ENCODE results near the gene LARP4B. TPM values are rescaled to one million over a fixed set of nuclear protein-coding genes. Genes with fewer than 3 reads are reported as not detected.
"Not testable (repeated sequence)": the region's sequence is repeated elsewhere in the genome, so short reads cannot be mapped to it uniquely, and the experiment has no call there.

LARP4B gene
- total RNA-seq, 1 experiment from 2014 or later: 11.1 TPM

DNA sequence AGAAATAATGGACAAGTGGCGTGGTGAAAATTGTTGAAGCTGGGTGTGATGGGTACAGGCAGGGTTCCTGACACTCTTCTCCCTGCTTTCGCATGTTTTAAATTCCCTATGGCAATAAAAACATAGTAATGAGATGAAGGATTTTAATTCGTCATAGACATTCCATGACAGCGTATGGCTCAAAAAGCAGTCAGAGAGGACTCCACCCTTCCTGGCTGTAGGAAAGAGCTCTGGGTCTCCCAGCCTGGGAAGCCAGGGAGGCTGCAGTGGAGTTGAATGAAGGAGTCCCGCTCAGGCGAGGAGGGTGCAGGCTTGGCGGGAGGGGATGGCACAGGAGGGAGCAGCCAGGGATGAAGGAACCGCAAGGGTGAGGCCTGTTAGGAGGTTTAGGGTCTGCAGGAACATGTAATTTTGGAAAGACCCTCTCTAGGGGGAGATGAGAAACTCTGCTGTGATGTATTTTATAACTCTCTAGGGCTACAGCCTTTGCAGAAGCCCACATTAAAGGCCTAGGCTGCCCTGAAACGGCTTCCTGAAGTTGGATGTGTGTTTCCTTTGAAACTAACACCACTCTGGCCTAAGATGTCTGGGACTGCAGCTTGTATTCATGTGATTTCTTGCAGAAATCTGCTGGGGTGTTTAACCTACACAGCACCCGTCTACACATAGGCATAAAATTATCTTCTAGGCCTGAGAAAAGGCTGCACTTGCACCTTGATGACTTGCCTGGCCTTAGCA, 7.6 kb upstream of the LARP4B start:
- no peak for DNase-seq
- no peaks in the 10 kb centered on the region for H3K9me3 ChIP-seq
- H3K36me3 ChIP-seq: no peaks in the 10 kb centered on the region
- H3K27me3 ChIP-seq: no peaks in the 10 kb centered on the region
- H3K4me3 ChIP-seq: no peak overlapping the region

DNA sequence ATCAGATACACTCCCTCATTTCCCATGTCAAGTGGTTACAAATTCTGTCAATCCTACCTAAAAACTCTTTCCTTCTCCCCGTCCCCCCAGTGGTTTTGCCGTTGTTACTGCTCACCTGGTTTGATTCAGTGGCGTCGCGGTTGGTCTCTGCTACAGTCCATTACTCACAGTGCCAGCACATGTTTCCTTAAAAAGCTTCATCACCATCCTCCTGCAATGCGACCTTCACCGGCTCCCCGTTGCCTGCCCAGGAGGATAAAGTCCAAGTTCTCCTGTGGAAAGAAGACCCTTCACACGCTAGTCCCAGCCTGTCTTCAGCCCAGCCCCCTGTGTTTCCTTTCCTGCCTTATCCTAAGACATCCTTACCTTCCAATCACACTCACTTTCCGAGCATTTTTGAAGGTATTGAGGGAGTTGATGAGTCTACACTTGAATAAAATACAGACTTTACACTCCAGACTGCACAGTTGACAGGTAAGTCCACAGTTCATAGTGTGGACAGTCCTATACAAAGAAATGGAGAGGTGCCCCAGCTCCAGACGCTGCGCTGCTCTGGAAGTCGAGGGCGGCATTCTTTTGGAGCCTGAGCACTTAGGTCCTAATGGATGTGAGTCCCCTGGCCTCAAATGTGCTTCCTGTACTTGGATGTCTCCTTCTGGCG, 3.4 kb upstream of the LARP4B start:
- no peak for DNase-seq
- H3K4me3 ChIP-seq: no peak overlapping the region
- H3K9me3 ChIP-seq: no peaks in the 10 kb centered on the region
- H3K36me3 ChIP-seq: no peaks in the 10 kb centered on the region
- H3K27me3 ChIP-seq: no peaks in the 10 kb centered on the region

DNA sequence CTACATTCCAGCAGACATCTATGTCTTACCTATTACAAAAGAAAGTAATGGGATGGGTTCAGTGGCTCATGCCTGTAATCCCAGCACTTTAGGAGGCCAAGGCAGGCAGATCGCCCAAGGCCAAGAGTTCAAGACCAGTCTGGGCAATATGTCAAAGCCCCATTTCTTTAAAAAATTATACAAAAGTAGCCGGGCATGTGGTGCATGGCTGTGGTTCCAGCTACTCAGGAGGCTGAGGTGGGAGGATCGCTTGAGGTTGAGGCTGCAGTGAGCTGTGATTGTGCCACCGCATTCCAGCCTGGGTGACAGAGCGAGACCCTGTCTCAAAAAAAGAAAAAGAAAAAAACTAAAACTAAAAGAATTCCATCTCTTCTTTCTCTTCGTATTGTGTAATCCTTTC, 2.7 kb upstream of the LARP4B start:
- not testable (repeated sequence) for DNase-seq, H3K27me3 ChIP-seq, H3K9me3 ChIP-seq, H3K4me3 ChIP-seq, H3K36me3 ChIP-seq

DNA sequence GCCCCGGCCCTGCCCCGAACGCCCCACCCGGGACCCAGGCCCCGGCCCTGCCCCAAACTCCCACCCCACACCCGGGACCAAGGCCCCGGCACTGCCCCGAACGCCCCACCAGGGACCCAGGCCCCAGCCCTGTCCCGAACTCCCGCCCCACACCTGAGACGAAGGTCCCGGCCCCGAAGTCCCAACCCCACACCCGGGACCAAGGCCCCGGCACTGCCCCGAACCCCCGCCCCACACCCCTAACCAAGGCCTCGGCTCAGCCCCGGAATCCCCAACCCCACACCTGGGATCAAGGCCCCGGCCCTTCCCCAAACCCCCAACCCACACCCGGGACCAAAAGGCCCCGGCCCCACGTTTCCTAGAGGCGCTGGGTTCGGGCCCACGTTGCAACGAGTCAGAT, 1.1 kb upstream of the LARP4B start:
- Histone ChIP-seq H3K9me3 (no peaks in the 10 kb centered on the region), H3K36me3 (peaks cover 5% of the 10 kb centered on the region), H3K4me3 (peak overlapping the region; percentile 22), H3K27me3 (no peaks in the 10 kb centered on the region)
- DNase-seq: peak; percentile 8

DNA sequence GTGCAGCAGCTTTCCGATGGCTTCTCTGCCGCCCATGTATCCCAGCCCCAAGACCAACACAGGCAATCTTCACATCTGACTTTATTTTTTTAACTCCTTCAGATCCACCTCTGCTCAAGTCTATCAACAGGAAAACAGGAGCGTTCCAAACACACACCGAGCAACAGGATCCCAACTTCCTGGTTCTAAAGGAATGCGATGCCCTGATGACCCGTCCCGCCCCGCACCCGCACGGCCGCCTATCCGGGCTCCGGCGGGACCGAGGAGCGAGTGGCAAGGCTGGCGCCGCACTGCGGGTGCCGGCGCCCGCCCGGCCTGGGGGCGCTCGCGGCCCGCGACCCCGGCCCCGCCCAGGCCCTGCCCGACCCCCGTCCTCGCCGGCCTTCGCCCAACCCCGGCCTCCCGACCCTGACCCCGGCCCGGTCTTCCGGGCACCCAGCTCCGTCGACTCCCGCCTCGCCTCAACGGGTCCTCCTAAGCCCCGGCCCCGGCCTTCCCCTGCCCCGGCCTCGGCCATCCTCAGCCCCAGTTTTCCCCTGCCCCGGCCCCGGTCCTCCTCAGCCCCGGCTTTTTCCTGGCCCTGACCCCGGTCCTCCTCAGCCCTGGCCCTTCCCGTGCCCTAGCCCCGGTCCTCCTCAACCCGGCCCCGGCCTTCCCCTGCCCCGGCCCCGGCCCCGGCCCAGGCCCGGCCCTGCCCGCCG, 730 bp downstream of the LARP4B start:
- Histone ChIP-seq H3K27me3 (no peaks in the 10 kb centered on the region), H3K9me3 (no peaks in the 10 kb centered on the region), H3K36me3 (peaks cover 18% of the 10 kb centered on the region), H3K4me3 (peak overlapping the region; percentile 71)
- DNase-seq: peak; percentile 56

DNA sequence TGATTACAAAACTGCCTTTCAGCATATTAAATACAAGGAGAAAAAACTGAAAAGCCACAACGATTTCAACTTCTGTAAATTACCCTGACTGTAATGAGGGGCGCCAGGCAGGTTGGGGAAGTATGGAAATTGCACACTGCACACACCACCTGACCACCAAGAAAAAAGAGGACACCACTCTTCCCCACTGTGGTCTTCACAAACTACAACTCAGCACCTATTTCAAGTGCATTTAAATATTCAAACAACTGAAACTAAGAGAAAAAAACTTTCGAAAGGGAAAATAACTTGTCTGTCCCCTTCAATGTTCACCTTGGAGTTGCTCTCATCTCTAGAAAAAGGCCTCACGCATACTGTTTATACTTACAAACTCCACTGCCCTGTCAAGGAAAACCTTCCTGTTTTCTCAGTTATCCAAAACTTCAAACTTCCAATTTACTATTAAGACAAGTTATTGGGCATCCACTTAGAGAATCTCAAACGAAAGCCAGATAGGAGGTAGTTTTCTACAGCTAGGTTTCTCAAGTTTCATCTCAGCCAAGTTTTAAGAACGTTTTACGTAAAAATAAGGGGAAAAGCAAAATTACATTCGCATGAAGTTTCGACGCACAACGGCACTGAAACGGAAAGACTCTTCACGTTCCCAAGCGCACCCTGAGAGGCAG, 1.4 kb downstream of the LARP4B start:
- peaks cover 23% of the 10 kb centered on the region for H3K36me3 ChIP-seq
- DNase-seq: no peak
- peak overlapping the region; percentile 71 for H3K4me3 ChIP-seq
- H3K27me3 ChIP-seq: no peaks in the 10 kb centered on the region
- no peaks in the 10 kb centered on the region for H3K9me3 ChIP-seq

DNA sequence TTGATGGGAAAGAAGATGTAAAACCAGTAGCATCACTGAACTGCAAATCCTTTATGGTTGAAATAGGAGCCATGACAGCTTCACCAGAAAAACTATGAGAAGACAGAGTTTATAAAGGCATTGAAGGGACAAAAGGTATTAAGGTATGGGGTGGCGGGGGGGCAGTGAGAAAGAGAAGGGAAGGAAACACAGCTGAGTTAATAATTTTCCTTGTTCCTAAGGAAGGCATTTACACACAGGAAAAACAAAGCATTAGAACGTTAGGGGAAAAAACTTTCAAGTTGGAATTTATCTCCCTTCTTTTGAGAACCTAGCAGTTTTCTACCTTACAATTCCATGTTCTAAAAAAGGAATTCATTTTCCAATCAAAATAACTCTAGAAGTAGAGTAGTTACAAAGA, 4.4 kb downstream of the LARP4B start:
- Histone ChIP-seq H3K36me3 (peaks cover 34% of the 10 kb centered on the region), H3K4me3 (no peak overlapping the region), H3K27me3 (no peaks in the 10 kb centered on the region), H3K9me3 (no peaks in the 10 kb centered on the region)
- DNase-seq: no peak

DNA sequence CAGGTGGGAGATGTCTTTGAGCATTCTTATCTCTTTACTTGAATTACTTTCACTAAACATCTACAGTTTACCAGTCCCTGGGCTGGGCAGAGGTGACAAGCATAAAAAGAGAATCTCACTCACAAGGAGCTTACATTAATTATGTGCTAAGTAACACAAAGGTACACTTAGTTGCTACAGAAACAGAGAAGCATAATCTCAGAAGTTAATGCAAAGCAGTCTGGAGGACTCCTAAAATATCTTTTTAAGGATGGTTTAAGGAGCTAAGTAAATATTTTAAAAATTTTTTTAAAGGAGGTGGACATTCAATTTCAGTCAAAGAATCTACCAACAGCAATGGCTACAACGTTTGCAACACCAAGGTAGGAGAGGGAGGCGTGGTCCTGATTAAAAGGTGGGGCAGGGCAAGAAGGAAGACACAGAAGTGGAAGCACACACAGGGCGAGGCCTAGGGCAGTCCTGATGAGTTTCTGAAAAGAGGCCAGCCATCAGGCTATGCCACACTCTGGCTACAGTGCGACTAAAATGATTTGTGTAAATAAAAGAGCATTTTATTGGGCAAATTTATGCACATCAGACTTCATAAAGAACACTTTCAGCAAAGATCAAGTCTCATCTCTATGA, 5.3 kb downstream of the LARP4B start:
- Histone ChIP-seq H3K9me3 (no peaks in the 10 kb centered on the region), H3K27me3 (no peaks in the 10 kb centered on the region), H3K4me3 (no peak overlapping the region), H3K36me3 (peaks cover 34% of the 10 kb centered on the region)
- DNase-seq: no peak

DNA sequence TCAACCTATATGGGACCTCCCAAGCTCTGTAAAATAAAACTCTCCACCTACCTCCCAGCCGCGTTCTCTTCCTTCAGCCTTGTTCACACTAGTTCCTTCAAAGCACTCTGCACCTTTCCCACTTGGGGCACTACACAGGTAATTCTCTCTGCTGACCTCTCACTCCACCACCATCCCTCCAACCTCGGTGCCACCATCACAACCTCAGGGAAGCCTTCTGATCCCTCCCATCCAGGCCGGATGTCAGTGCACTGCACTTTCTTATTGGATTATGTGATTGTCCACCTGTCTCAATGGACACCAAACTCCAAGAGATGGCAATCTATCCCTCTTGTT, 7.0 kb downstream of the LARP4B start:
- no peaks in the 10 kb centered on the region for H3K9me3 ChIP-seq
- no peak for DNase-seq
- no peak overlapping the region for H3K4me3 ChIP-seq
- H3K27me3 ChIP-seq: no peaks in the 10 kb centered on the region
- peaks cover 42% of the 10 kb centered on the region for H3K36me3 ChIP-seq

DNA sequence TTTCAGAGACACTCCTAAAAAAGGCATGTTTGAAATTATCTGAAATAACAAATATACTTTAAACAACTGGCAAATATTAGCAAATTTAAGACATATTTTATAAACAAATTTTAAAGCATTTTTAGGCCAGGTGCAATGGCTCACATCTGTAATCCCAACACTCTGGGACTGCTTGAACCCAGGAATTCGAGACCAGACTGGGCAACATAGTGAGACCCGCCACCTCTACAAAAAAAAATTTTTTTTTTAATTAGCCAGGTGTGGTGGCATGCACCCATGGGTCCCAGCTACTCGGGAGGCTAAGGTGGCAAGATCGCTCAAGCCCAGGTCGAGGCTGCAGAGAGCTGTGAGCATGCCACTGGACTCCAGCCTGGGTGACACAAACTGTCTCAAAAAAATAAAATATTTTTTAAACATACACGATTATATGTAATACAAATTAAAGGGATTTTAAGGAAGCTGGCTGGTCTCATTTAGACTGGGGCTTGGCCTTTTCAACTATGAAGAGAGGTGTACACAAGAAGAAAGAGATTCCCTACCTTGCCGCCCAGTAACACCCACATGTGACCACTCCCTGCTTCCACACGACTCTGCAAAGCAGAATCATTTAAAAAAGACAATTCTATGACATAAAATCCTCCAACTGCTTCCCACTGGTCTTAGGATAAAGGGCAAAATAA, 7.5 kb downstream of the LARP4B start:
- no peaks in the 10 kb centered on the region for H3K9me3 ChIP-seq
- no peak overlapping the region for H3K4me3 ChIP-seq
- no peaks in the 10 kb centered on the region for H3K27me3 ChIP-seq
- DNase-seq: no peak
- H3K36me3 ChIP-seq: peaks cover 47% of the 10 kb centered on the region

DNA sequence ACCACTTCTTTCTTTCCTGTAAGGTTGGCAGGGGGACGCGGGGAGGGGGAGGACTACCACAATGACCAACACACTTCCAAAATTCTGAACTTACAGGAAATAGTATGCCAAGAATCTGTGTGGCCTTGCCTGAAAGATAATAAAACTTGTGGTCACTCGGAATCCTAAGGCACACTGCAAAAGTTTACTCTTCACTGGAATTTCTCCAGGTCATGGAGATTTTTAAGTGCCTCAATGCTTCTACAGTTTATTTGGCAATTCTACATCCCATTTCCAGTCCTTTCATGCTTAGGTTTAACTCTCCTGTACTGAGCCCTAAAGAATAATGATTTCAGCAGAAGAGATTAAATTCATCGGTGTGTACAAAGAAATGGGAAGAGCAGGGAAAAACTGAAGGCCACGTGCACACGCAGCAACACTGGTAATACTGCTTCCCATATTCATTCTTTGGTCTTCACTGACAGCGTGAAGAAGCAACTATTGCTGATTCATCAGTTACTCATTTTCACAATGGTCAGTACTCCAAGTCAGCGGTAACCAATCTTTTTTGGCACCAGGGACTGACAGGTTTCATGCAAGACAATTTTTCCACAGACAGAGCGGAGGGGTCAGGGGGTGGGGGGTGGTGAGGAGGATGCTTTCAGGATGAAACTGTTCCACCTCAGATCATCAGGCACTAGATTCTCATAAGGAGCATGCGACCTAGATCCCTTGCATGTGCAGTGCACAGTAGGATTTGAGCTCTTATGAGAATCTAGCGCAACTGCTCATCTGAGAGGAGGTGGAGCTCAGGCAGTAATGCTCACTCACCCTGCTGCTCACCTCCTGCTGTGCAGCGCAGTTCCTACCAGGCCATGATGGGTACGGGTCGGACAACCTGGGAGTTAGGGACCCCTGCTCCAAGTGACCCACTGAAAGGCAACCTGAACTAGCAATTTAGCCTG, 9.8 kb downstream of the LARP4B start:
- Histone ChIP-seq H3K4me3 (peak overlapping the region; percentile 5; the same call in 1 of the 2 replicates), H3K9me3 (no peaks in the 10 kb centered on the region), H3K27me3 (no peaks in the 10 kb centered on the region), H3K36me3 (peaks cover 56% of the 10 kb centered on the region)
- peak; percentile 64 for DNase-seq

DNA sequence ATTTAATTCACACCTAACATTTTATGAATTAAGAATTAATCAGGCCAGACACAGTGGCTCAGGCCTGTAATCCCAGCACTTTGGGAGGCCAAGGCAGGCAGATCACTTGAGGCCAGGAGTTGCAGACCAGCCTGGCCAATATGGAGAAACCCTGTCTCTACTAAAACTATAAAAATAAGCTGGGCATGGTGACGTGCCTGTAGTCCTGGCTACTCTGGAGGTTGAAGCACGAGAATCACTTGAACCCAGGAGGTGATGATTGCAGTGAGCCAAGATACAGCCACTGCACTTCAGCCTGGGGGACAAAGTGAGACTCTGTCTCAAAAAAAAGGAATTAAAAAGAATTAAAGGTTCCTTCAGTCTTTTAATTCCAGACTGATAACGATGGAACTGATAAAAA, 11.1 kb downstream of the LARP4B start:
- H3K36me3 ChIP-seq: peaks cover 44% of the 10 kb centered on the region
- no peaks in the 10 kb centered on the region for H3K9me3 ChIP-seq
- no peaks in the 10 kb centered on the region for H3K27me3 ChIP-seq
- no peak overlapping the region for H3K4me3 ChIP-seq
- DNase-seq: no peak

DNA sequence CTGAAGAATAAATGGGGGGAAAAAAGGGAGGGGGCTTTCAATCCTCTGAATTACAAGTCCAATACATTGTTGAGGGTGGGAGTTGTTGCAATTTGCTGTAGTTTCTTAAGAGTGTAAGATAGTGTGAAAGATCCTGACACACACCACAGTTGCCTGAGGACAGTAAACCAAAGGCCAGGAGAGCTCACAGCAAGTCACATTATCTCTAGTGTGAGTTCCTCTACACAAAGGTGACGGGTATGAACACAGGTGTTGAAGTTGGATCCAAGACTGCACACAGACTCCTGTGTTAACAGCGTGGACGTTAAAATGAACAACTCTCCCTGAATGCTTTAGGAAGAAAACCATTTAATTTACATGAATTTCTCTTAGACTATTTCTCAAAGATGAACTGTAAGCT, 12.0 kb downstream of the LARP4B start:
- no peak for DNase-seq
- no peak overlapping the region for H3K4me3 ChIP-seq

DNA sequence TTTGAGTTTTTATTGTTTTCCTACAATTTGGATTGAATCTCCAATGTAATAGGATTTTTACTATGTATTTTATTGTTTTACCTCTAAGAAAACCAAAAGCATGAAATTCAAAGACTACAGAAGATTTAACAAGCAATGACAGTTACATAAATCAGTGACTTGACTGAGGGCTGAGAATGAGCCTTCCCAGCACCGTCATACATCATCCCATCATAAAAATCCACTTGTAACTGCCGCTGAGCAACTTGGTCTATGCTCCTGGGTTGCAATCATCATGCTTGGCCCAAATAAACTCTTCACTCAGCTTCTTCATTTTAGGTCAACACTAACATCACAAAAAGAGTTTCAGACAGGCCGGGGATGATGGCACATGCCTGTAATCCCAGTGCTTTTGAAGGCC, 13.5 kb downstream of the LARP4B start:
- Histone ChIP-seq H3K27me3 (no peaks in the 10 kb centered on the region), H3K4me3 (no peak overlapping the region), H3K36me3 (peaks cover 31% of the 10 kb centered on the region), H3K9me3 (no peaks in the 10 kb centered on the region)
- no peak for DNase-seq

More for the DNA sequence above, 12.0 kb downstream of the LARP4B start:
- Histone ChIP-seq H3K36me3 (peaks cover 36% of the 10 kb centered on the region), H3K9me3 (no peaks in the 10 kb centered on the region), H3K27me3 (no peaks in the 10 kb centered on the region)

DNA sequence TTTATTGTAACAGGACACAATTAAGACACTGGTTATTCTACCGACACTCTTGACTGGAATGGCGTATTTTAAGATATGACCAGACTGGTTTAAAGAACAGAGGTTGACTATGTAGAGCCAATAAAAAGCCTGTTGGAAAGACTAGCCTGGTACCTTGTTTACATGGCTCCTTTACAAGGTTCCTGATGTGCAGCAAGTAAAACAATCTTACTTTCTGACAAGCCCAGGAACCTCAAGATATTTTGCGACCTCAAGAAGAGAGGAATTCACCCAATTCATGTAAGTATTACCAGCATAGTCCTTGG, 14.1 kb downstream of the LARP4B start:
- DNase-seq: no peak
- peaks cover 31% of the 10 kb centered on the region for H3K36me3 ChIP-seq
- no peaks in the 10 kb centered on the region for H3K9me3 ChIP-seq
- no peak overlapping the region for H3K4me3 ChIP-seq
- H3K27me3 ChIP-seq: no peaks in the 10 kb centered on the region

All from MG63 (cell line).